ENCODE results near the gene TMEM150B.
A peak's percentile ranks its signal among the peaks of the same experiment; 100 is the strongest.

TMEM150B gene

DNA sequence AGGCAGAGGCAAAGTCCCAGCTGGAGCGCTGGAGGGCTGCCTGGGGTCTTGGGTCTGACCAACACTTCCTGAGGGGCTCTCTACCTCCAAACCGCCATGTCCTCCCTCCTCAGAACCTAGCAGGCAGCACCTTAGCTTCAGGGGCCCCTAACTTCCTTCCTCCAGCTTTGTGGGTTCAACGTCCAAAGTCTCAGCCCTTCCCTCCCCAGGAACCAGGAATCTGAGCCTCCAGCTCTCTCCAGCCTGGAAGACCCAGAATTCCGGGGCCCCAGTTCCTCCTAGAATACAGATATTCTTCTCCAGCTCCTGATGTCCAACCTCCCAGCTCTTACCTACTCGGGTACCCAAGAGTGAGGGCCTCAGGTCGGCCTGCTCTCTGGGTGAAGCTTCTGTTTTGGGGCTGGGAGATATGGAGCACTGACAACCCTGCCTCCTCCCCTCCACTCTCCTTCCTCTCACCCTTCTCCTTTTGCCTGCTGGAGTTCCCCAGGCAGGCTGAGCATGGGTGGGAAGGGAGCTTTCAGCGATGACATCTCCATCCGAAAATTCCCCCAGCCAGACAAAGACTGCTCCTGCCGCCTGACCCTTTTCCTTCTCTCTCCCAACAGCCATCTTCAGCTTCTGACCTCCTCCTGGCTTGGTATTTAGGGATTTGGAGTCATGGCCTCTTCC lies 3.5 kb downstream of the TMEM150B start:
- DNase-seq (ENCODE audit: insufficient read length) (no peak), FAIRE-seq (no peak)
- no peak for TF ChIP-seq POLR2A (IDR thresholded peaks at IDR 0.05; ENCODE audit: low read depth, low read length)
- TF ChIP-seq TAF1 (IDR thresholded peaks at IDR 0.05; ENCODE audit: borderline replicate concordance, low read depth, low read length): no peak
- no peak for TF ChIP-seq POLR2AphosphoS5 (IDR thresholded peaks at IDR 0.05; ENCODE audit: low read depth, low read length)

DNA sequence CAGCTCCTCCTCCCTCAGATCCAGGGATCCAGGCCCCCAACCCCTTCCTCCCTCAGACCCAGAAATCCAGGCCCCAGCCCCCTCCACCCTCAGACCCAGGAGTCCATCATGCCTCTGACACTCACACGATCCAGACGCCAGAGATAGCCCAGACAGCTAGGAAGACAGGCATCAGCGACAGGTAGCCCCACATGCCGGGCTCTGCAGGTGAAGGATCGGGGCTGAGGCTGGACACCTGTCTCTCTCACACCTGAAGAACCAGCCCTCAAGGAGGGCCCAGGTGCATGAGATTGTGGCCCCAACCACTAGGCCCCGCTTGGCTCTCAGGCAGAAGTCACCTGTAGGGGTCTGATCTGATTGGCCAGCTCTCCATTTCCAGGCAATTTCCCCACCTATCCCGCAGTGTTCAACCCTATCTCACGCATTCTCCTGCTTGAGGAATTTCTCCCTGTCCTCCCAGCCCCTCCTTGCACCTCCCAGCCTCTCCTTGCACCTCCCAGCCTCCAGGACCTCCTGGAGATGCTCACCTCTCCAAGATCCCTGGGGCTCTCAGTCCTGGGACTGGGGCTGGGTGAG lies 4.2 kb downstream of the TMEM150B start:
- FAIRE-seq (no peak), DNase-seq (ENCODE audit: insufficient read length) (no peak)
- TF ChIP-seq POLR2AphosphoS5 (IDR thresholded peaks at IDR 0.05; ENCODE audit: low read depth, low read length): no peak
- TF ChIP-seq TAF1 (IDR thresholded peaks at IDR 0.05; ENCODE audit: borderline replicate concordance, low read depth, low read length): no peak
- no peak for TF ChIP-seq POLR2A (IDR thresholded peaks at IDR 0.05; ENCODE audit: low read depth, low read length)

DNA sequence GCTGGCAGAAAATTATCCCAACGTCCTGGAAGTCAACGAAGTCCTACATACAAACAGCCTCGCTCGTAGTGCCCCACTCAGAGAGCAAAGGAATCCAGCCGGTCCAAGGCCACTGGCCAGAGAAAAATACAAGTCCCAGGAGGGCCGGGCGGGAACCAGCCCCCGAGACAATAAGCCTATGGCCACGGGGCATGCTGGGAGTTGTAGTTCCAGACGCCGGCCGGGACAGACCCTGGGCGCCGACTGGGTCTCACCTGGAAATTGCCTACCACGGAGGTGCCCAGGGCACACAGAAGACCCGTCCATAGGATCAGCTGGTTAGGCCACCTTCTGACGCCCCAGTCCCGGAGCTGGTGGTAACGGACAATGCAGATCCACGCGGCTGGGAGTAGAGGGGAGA lies 5.4 kb downstream of the TMEM150B start:
- no peak for FAIRE-seq
- peak; percentile 60 for DNase-seq (ENCODE audit: insufficient read length)
- no peak for TF ChIP-seq TAF1 (IDR thresholded peaks at IDR 0.05; ENCODE audit: borderline replicate concordance, low read depth, low read length)

DNA sequence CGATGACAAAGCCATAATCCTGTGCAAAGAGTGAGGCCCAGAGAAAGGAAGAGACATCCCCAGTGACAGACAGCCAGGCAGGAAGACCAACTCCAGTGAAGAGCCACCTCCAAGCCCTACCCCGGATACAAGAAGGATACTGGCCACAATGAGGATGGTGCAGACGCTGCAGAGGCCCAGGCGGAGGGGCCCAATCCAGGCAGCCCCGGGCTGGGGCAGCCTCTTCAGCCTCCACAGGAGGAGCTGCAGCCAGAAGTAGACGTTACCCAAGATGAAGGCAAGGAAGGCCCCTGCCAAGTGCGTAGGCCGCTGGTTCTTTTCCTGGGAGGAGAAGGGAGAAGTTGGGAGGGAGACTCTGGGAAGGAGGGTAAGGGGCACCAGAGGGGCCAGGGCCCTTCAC lies 8.5 kb downstream of the TMEM150B start:
- FAIRE-seq: no peak

DNA sequence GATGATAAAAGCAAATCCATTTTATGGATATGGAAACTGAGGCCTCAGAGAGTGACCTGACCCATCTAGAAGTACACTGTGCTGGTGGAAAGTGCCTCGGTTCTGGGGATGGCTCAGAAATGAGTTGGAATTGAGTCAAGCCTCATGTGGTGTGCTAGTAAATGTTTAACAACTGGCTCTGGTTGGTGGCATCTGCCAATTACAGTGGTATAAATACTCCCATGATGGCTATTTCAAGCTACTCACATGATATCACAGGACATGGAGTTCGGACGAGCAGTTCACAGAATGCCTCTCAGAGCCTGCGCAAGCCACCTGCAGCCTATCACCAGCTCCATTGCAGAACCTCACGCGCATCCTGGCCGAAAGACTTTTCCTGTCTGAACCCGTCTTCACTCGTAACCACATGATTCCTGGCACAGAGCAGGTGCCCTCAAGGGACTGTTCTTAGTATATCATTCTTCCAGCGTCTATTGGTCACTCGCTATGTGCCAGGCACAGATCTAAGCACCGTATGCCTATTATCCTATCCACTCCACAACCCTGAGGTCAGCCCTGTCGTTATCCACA lies 9.1 kb downstream of the TMEM150B start:
- no peak for DNase-seq (ENCODE audit: insufficient read length)
- TF ChIP-seq TAF1 (IDR thresholded peaks at IDR 0.05; ENCODE audit: borderline replicate concordance, low read depth, low read length) (no peak), POLR2AphosphoS5 (IDR thresholded peaks at IDR 0.05; ENCODE audit: low read depth, low read length) (no peak), POLR2A (IDR thresholded peaks at IDR 0.05; ENCODE audit: low read depth, low read length) (no peak)
- FAIRE-seq: no peak

More for the DNA sequence above, 8.5 kb downstream of the TMEM150B start:
- DNase-seq (ENCODE audit: insufficient read length): no peak
- TF ChIP-seq POLR2A (IDR thresholded peaks at IDR 0.05; ENCODE audit: low read depth, low read length): no peak
- TF ChIP-seq POLR2AphosphoS5 (IDR thresholded peaks at IDR 0.05; ENCODE audit: low read depth, low read length): no peak
- no peak for TF ChIP-seq TAF1 (IDR thresholded peaks at IDR 0.05; ENCODE audit: borderline replicate concordance, low read depth, low read length)

DNA sequence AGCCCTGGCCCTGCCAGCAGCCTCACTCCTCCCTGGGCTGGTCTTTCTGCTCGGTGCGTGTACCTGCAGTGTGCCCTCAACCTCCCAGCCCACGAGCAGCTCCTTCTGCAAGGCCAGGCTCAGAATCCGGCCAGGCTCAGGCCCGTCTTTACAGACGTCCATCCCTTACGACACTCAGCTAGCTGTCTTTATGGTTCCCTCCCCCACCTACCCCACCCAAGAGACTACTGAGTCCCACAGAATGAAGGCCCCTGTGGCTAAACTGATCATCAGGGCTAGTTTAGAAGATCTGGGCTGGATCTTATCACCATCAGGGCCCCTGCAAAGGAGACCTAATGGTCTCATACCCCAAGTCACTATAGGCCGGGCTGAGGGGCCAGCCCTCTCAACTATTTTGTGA lies 10.7 kb downstream of the TMEM150B start:
- TF ChIP-seq POLR2AphosphoS5 (IDR thresholded peaks at IDR 0.05; ENCODE audit: low read depth, low read length) (no peak), POLR2A (IDR thresholded peaks at IDR 0.05; ENCODE audit: low read depth, low read length) (no peak), TAF1 (IDR thresholded peaks at IDR 0.05; ENCODE audit: borderline replicate concordance, low read depth, low read length) (no peak)
- no peak for FAIRE-seq
- DNase-seq (ENCODE audit: insufficient read length): no peak

DNA sequence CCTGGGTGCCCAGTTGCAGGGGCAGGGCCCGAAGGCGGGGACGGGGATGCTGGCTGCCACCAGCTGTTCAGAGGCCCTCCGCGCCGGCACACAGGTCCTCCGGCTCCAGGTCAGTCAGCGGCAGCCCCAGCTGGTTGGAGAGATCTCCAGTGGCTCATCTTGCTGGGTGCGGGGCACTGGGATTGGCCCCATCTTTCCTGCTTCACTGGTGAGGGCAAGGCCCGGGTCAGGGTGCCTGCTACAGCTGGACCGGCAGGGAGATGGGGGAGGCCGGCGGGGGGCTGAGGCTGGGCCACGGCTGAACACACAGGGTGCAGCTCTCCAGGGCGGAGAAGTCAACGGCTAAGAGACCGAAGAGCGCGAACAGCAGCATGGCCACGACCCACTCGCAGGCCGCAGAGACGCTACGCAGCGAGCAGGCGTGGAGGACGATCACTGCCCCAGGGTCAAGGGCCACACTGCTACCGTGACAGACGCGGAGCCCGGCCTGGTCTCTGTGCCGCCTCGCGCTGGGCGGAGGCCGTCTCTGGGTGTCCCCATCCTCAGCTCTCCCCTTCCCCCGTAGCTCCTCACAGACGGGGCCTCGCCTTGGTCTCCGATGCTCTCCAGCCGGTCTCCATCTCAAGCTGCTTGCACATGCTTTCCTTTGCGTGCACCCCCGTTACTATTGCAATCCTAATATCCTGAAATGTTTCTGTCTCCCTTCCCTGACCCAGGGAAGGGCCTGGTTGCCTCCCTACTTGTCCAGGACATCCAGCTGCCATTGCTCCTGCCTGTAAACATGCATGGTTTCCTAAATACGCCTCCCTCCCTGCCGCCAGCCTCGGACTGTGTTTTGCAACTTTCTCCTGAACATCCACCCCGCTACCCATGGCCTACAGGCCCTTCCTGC lies 12.3 kb downstream of the TMEM150B start:
- TF ChIP-seq POLR2AphosphoS5 (IDR thresholded peaks at IDR 0.05; ENCODE audit: low read depth, low read length): no peak
- TF ChIP-seq TAF1 (IDR thresholded peaks at IDR 0.05; ENCODE audit: borderline replicate concordance, low read depth, low read length): no peak
- TF ChIP-seq POLR2A (IDR thresholded peaks at IDR 0.05; ENCODE audit: low read depth, low read length): no peak
- FAIRE-seq: no peak
- DNase-seq (ENCODE audit: insufficient read length): no peak

DNA sequence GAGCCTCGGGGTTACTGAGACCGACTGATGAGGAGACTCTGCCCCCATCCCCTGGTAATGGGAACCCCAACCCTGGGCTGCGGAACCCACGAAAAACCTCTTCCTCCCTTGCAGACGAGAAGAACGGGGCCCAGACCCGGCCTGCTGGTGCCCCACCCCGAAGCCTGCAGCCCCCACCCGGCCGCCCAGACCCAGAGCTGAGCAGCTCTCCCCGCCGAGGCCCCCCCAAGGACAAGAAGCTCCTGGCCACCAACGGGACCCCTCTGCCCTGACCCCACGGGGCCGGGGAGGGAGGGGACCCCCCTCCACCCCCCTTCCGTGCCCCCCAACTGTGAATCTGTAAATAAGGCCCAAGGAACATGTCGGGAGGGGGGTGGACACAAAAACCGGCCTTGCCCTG lies 13.3 kb downstream of the TMEM150B start:
- FAIRE-seq: no peak
- TF ChIP-seq POLR2AphosphoS5 (IDR thresholded peaks at IDR 0.05; ENCODE audit: low read depth, low read length) (no peak), POLR2A (IDR thresholded peaks at IDR 0.05; ENCODE audit: low read depth, low read length) (no peak), TAF1 (IDR thresholded peaks at IDR 0.05; ENCODE audit: borderline replicate concordance, low read depth, low read length) (no peak)
- no peak for DNase-seq (ENCODE audit: insufficient read length)

DNA sequence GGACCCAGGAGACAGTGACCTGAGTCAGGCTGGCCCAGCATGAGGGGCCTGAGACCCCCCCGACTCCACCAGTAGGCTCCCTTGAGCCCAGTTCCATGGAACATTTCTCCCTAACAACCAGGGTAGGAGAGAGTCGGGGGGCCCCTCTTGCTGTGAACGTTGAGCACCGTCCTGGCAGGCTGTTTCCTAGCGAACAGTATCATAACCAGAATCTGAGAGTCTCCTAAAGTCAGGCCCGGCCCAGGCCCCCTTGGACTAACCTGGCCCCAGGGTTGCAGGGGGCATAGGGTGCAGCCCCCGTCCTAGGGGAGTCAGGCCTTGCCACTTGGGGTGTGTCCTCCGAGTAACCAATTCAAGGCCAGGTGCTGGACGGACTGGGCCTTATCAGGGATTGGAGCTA lies 13.7 kb downstream of the TMEM150B start:
- FAIRE-seq (no peak), DNase-seq (ENCODE audit: insufficient read length) (no peak)

DNA sequence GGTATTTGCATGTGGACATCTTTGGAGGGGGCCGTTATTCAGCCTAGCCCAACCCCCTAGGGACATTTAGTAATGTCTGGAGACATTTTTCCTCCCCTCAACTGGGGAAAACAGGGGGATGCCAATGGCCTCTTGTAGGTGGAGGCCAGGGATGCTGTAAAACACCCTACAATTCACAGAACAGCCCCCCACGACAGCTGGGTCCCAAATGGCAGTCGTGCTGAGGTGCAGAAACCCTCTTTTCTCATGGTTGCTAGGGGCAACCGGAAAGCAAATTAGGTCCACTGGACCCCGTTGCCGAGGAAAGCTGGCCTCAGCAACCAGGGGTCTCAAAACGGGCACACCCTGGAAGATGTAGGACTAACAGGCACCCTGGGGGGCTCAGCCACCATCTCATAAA lies 14.6 kb downstream of the TMEM150B start:
- TF ChIP-seq POLR2A (IDR thresholded peaks at IDR 0.05; ENCODE audit: low read depth, low read length) (no peak), TAF1 (IDR thresholded peaks at IDR 0.05; ENCODE audit: borderline replicate concordance, low read depth, low read length) (no peak), POLR2AphosphoS5 (IDR thresholded peaks at IDR 0.05; ENCODE audit: low read depth, low read length) (no peak)
- DNase-seq (ENCODE audit: insufficient read length) (no peak), FAIRE-seq (no peak)

More for the DNA sequence above, 13.7 kb downstream of the TMEM150B start:
- TF ChIP-seq POLR2A (IDR thresholded peaks at IDR 0.05; ENCODE audit: low read depth, low read length) (no peak), POLR2AphosphoS5 (IDR thresholded peaks at IDR 0.05; ENCODE audit: low read depth, low read length) (no peak), TAF1 (IDR thresholded peaks at IDR 0.05; ENCODE audit: borderline replicate concordance, low read depth, low read length) (no peak)

DNA sequence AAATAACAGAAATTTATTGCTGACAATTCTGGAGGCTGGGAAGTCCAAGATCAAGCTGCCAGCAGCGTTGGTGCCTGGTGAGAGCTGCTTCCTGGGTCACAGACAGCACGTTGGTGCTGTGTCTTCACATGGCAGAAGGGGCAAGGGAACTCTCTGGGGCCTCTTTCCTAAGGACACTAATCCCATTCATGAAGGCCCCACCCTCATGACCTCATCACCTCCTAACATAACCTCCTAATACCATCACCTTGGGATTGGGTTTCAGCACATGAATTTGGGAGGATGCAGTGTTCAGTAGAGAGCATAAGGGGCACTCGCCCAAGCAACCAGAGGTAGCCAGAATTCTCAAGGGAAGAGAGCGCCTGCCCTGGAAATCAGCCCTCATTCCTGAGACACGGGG lies 15.7 kb downstream of the TMEM150B start:
- no peak for FAIRE-seq
- DNase-seq (ENCODE audit: insufficient read length): no peak
- TF ChIP-seq POLR2AphosphoS5 (IDR thresholded peaks at IDR 0.05; ENCODE audit: low read depth, low read length) (no peak), TAF1 (IDR thresholded peaks at IDR 0.05; ENCODE audit: borderline replicate concordance, low read depth, low read length) (no peak), POLR2A (IDR thresholded peaks at IDR 0.05; ENCODE audit: low read depth, low read length) (no peak)
